Large intestine (tissue), 3 donors: ENCODE results near the gene ATXN7L1. TPM values are rescaled to one million over a fixed set of nuclear protein-coding genes. Genes with fewer than 3 reads are reported as not detected.

ENCODE experiments used
- DNase-seq, 2 donors: peaks; one replicate each; pipeline versions ENCODE4 v3.0.0 to v3.0.0-alpha.2; 2013
- H3K27ac ChIP-seq: one replicate; pipeline ENCODE4 v1.5.1; 2013; ENCODE audit warnings: low read length
- H3K27me3 ChIP-seq: 2 replicates; pipeline ENCODE4 v1.6.1; 2013; ENCODE audit warnings: low read length; ENCODE audit not compliant: control insufficient read depth, insufficient read depth
- H3K36me3 ChIP-seq: 2 replicates; pipeline ENCODE4 v1.6.1; 2013; ENCODE audit warnings: low read length; ENCODE audit not compliant: control insufficient read depth, insufficient read depth
- H3K4me1 ChIP-seq: one replicate; pipeline ENCODE4 v1.6.1; 2013; ENCODE audit warnings: low read length; ENCODE audit not compliant: control insufficient read depth, insufficient read depth
- H3K4me3 ChIP-seq: one replicate; pipeline ENCODE4 v1.5.1; 2013; ENCODE audit warnings: low read length
- H3K9me3 ChIP-seq: one replicate; pipeline ENCODE4 v1.6.1; 2013; ENCODE audit warnings: mild to moderate bottlenecking, low read depth, low read length, moderate library complexity; ENCODE audit not compliant: control insufficient read depth
- WGBS: methylation state at CpG from one replicate; pipeline ENCODE4 v1.1.5; 2013; ENCODE audit warnings: low lambda C conversion rate; ENCODE audit not compliant: insufficient coverage; 5-methylcytosine and 5-hydroxymethylcytosine counted together
- polyA plus RNA-seq: library from polyadenylated mRNA; unstranded; fragments of 120-200 nt; gene quantifications from one replicate; pipeline ENCODE4 v1.2.1, GENCODE V29; 2013

The ATXN7L1 gene
- polyA plus RNA-seq, 1 donor: 24.3 TPM

DNA sequence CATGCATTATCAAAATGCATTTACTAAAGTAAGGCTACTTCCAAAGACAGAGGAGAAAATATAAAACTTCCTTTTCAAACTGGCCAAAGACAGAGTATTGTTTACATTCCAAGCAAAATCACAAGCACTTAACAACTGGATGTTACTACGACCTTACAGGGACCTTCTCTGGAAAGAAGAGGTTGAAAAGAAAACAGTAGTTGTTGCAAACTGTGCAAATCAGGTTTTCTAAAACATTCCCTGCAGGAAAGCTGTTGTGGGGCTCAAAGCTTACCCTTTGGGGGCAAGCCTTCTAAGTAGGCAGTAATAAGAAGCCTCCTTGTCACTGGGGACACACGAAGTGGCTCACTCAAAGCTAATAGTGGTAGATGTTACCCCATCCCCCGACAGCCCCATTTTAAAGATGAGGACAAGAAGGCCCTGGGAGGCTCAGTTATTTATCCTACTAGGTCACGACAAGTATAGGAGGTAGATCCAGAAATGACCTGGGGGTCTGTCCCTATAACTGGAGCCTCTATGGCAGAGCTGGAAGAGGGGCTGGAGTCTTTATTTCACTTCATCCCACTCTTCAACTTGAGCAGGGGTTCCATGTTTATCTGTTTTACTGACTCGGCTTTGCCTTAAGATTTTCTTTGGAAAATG, 46.6 kb downstream of the ATXN7L1 start:
- Histone ChIP-seq H3K36me3 (no peaks in the 10 kb centered on the region), H3K4me3 (no peak overlapping the region), H3K9me3 (no peaks in the 10 kb centered on the region), H3K4me1 (peaks cover 3% of the 10 kb centered on the region), H3K27ac (peak overlapping the region; percentile 7), H3K27me3 (no peaks in the 10 kb centered on the region)
- DNase-seq: no peak
- 79% methylated on average over 2 of the region's 5 CpGs for WGBS

DNA sequence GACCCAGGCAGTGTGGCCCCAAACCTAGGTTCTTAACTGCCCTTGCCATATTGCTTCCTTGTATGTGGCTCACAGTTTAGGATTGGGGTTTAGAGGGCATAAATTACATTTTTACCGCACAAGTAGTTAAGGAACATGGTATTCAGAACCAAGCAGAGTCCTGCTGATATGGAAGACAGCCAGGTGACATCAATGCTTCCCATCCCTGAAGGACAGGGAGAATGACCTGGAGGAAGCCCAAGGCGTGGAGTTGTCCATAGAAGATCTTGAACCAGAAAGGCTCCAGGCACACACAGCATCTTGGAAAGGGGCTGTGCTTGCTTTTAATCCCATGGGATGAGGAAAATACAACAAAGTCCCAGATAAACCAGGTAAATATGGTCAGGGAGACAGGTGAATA, 48.3 kb downstream of the ATXN7L1 start:
- Histone ChIP-seq H3K9me3 (peaks cover 4% of the 10 kb centered on the region), H3K4me1 (peaks cover 3% of the 10 kb centered on the region), H3K36me3 (no peaks in the 10 kb centered on the region), H3K27ac (no peak overlapping the region), H3K27me3 (no peaks in the 10 kb centered on the region), H3K4me3 (no peak overlapping the region)
- WGBS: no CpG with 5 or more reads among the region's 2 CpGs
- DNase-seq: no peak

DNA sequence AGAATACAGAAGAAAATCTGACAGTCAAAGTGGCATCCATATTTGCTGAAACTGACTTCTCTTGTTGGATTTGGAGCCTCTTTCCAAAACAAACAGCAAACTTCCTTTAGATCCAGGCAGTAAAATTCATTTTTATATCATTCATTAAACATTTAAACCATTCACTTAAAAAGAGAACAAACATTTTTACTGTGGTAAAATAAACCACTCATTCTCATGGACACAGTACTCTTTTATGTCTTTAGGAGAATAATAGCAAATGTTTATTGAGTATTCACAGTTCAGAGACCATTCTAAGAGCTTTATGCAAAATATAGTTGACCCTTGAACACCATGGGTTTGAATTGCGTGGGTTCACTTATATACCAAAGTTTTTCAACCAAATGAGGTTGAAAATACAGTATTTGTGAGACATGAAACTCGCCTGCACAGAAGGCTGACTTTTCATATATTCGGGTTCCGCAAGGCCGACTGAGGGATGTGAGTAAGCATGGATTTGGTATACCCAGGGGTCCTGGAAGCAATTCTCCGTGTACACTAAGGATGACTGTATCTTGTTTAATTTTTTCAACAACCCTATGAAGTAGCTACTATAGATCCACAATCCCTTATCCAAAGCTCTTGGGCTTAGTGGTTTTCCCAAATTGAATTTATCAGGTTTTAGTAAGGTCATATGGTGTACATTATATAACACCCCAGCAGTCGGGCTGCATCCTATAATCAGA, 49.1 kb downstream of the ATXN7L1 start:
- no CpG with 5 or more reads among the region's 7 CpGs for WGBS
- peaks cover 3% of the 10 kb centered on the region for H3K4me1 ChIP-seq
- no peaks in the 10 kb centered on the region for H3K36me3 ChIP-seq
- H3K9me3 ChIP-seq: peaks cover 4% of the 10 kb centered on the region
- no peak for DNase-seq
- H3K4me3 ChIP-seq: no peak overlapping the region
- no peaks in the 10 kb centered on the region for H3K27me3 ChIP-seq
- H3K27ac ChIP-seq: no peak overlapping the region

DNA sequence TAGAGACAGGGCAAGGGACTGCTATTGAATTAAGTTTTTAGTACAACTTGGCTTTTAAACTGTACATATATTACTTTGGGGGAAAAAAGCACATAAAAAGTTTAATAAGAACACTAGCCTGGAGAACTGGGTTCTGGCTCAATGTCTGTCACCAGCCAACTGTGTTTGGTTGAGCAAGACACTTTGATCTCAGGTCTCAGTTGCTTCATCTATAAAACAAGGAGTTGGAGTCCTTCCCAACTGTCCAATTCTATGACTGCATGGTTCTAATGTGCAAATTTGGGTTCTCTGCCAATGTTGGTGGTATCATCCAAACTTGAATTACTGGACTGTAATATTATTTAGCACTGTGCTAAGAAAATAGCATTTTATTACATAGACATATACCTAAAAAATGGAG, 50.3 kb downstream of the ATXN7L1 start:
- DNase-seq: no peak
- Histone ChIP-seq H3K27me3 (no peaks in the 10 kb centered on the region), H3K9me3 (peaks cover 4% of the 10 kb centered on the region), H3K36me3 (no peaks in the 10 kb centered on the region), H3K4me1 (peaks cover 3% of the 10 kb centered on the region), H3K27ac (no peak overlapping the region), H3K4me3 (no peak overlapping the region)

DNA sequence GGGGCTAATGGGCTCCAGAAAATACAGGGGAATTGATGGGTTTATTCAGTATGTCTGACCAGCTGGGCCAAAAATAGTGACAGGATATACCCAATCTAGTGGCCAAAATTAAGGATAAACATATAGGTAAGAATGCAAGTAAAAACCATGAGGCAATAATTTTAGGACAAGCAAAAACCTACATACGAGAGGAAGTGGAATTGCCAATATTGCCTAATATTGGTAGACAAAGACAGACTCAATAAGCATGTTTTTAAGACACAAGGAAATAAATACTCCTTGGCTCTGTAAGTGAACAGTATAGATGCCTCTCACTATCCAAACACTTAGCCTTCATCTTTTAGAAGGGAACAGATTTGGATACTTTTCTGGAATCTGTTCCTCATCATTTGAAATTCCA, 51.0 kb downstream of the ATXN7L1 start:
- Histone ChIP-seq H3K4me3 (no peak overlapping the region), H3K9me3 (peaks cover 4% of the 10 kb centered on the region), H3K27me3 (no peaks in the 10 kb centered on the region), H3K4me1 (peaks cover 3% of the 10 kb centered on the region), H3K27ac (no peak overlapping the region), H3K36me3 (no peaks in the 10 kb centered on the region)
- DNase-seq: no peak
- WGBS: 100% methylated on average over 1 of the region's 1 CpG

DNA sequence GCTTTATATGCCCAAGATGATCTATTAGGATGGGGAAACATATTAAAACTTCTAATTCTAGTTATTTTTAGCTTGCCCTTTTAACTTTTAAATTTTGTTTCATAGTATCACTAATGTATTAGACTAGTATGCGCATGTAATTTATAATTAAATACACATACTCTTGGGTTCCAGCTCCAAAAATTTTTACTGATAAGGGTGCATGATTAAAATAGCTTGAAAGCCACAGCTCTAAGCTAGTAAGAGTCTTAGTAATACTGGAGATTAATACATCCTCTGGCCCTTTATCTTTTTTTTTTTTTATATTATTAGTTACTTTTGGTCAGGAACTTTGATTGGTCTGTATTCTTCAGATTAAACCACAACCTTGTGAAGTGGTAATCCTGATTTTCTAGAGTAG, 53.6 kb downstream of the ATXN7L1 start:
- Histone ChIP-seq H3K27me3 (no peaks in the 10 kb centered on the region), H3K9me3 (peaks cover 4% of the 10 kb centered on the region), H3K4me3 (no peak overlapping the region), H3K4me1 (no peaks in the 10 kb centered on the region), H3K36me3 (peaks cover 3% of the 10 kb centered on the region), H3K27ac (no peak overlapping the region)
- no peak for DNase-seq
- WGBS: 83% methylated on average over 1 of the region's 1 CpG

DNA sequence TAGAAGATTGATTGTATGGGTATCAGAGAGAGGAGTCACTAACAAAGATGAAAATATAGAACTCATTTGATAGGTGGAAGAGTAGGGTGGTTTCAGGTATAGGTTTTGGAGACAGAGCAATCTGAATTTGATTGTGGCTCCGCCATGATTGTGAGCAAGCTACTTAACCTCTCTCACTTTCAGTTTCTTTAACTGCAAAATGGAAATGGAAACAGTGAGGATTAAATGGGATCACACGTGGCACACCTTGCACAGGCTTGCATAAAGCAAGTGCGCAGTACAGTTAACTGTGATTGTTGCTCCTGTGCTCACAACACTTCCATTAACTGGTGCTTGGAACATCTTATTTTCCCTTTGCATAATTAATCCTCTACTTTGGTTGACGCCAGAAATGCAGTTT, 54.9 kb downstream of the ATXN7L1 start:
- Histone ChIP-seq H3K36me3 (peaks cover 3% of the 10 kb centered on the region), H3K27me3 (no peaks in the 10 kb centered on the region), H3K9me3 (peaks cover 4% of the 10 kb centered on the region), H3K4me1 (no peaks in the 10 kb centered on the region), H3K27ac (no peak overlapping the region), H3K4me3 (no peak overlapping the region)
- no peak for DNase-seq
- no CpG with 5 or more reads among the region's 4 CpGs for WGBS

DNA sequence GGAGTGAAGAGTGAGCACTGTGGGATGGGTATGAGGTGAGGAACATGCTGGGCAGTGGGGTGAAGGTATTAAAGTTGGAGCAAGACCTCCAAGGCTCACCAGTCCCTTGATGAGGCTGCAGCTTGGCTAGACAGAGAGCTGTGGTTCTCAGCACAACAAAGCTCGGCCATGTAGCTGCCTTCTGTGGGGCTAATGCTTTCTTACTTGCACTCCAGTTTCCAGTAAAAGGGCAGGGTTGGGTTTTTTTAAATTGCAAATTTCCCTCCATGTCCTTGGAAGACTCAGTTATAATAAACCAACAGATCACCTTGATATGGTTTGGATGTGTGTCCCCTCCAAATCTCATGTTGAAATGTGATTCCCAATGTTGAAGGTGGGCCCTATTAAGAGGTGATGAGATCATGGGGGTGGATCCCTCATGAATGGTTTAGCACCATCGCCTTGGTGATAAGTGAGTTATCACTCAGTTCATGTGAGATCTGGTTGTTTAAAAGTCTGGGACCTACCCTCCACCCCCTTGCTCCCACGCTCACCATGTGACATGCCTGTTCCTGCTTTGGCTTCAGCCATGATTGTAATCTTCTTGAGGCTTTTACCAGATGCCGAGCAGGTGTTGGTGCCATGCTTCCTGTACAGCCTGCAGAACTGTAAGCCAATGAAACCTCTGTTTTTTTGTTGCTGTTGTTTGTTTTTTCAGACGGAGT, 55.9 kb downstream of the ATXN7L1 start:
- WGBS: no CpG with 5 or more reads among the region's 5 CpGs
- no peak overlapping the region for H3K4me3 ChIP-seq
- H3K9me3 ChIP-seq: peaks cover 4% of the 10 kb centered on the region
- peaks cover 3% of the 10 kb centered on the region for H3K36me3 ChIP-seq
- no peaks in the 10 kb centered on the region for H3K4me1 ChIP-seq
- no peak overlapping the region for H3K27ac ChIP-seq
- H3K27me3 ChIP-seq: no peaks in the 10 kb centered on the region
- DNase-seq: no peak

DNA sequence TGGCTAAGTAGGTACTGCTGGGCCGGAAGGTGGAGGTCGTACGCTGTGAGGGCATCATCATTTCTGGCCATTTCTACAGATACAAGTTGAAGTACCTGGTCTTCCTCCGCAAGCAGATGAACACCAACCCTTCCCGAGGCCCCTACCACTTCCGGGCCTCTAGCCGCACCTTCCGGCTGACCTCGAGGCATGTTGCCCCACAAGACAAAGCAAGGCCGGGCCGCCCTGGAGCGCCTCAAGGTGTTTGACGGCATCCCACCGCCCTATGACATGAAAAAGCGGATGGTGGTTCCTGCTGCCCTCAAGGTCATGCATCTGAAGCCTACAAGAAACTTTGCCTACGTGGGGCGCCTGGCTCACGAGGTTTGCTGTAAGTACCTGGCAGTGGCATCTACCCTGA, 56.8 kb downstream of the ATXN7L1 start:
- DNase-seq: no peak
- H3K4me3 ChIP-seq: no peak overlapping the region
- no CpG with 5 or more reads among the region's 18 CpGs for WGBS

DNA sequence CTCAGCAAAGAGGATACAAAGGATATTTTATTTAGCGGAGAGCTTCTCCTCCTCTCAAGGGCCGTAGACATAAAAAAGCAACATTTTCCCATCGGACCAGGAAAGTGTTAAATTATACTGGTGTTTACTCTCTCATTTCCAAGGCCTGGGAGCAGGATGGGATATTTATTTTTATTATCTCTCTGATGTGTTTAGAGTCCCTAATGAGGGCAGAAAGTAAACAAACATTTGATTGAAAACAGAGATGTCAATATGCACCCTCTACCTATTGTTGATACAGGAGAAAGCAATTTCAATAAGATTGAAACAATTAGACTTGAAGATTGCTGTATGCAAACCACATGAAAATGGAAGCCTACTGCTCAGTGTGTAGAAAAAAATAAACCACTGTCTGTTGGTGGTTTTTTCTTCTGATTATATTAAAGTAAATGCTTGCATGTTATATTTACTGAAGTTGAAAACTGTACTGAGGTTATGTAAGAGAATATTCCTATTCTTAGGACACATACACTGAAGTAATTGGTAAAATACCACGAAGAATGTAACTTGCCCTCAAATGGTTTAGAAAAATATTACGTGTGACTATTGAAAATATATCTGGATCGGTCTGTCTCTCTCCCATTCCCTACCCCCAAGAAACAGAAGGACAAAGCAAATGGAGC, 59.3 kb downstream of the ATXN7L1 start:
- Histone ChIP-seq H3K36me3 (peaks cover 3% of the 10 kb centered on the region), H3K4me3 (no peak overlapping the region), H3K27me3 (no peaks in the 10 kb centered on the region), H3K27ac (no peak overlapping the region), H3K4me1 (no peaks in the 10 kb centered on the region), H3K9me3 (no peaks in the 10 kb centered on the region)
- no peak for DNase-seq
- 60% methylated on average over 1 of the region's 6 CpGs for WGBS

More for the DNA sequence above, 56.8 kb downstream of the ATXN7L1 start:
- Histone ChIP-seq H3K27me3 (no peaks in the 10 kb centered on the region), H3K36me3 (peaks cover 3% of the 10 kb centered on the region), H3K27ac (no peak overlapping the region), H3K4me1 (no peaks in the 10 kb centered on the region), H3K9me3 (peaks cover 2% of the 10 kb centered on the region)
